ENCODE results near the gene CSKMT.
A peak's percentile ranks its signal among the peaks of the same experiment; 100 is the strongest.
"Not testable (repeated sequence)": the region's sequence is repeated elsewhere in the genome, so short reads cannot be mapped to it uniquely, and the experiment has no call there.

CSKMT gene

GRCh38 chr11:62680825-62681240 is 15.7 kb downstream of the CSKMT start:
- no peak overlapping the region for H3K4me3 ChIP-seq (ENCODE audit: low read length)
- H3K36me3 ChIP-seq (ENCODE audit: insufficient read depth, low read length): peaks cover 18% of the 10 kb centered on the region
- peak overlapping the region; percentile 49 for H2AFZ ChIP-seq (ENCODE audit: low read depth, low read length)
- peaks cover 22% of the 10 kb centered on the region for H3K4me1 ChIP-seq (ENCODE audit: insufficient read depth, low read length)
- H3K27me3 ChIP-seq (ENCODE audit: insufficient read depth, low read length): no peaks in the 10 kb centered on the region
- no peaks in the 10 kb centered on the region for H3K9me3 ChIP-seq (ENCODE audit: low read length)

- H3K4me1 ChIP-seq (ENCODE audit: insufficient read depth, low read length): peaks cover 12% of the 10 kb centered on the region
- H3K9me3 ChIP-seq (ENCODE audit: low read length): no peaks in the 10 kb centered on the region
- no peak overlapping the region for H2AFZ ChIP-seq (ENCODE audit: low read depth, low read length)
- H3K36me3 ChIP-seq (ENCODE audit: insufficient read depth, low read length): peaks cover 5% of the 10 kb centered on the region
- no peaks in the 10 kb centered on the region for H3K27me3 ChIP-seq (ENCODE audit: insufficient read depth, low read length)
- no peak overlapping the region for H3K4me3 ChIP-seq (ENCODE audit: low read length)
These were observed 17.4 kb downstream of the CSKMT start for GRCh38 chr11:62682518-62682917.

GRCh38 chr11:62687508-62688396 is 22.6 kb downstream of the CSKMT start:
- peaks cover 28% of the 10 kb centered on the region for H3K36me3 ChIP-seq (ENCODE audit: insufficient read depth, low read length)
- H3K4me3 ChIP-seq (ENCODE audit: low read length): no peak overlapping the region
- no peaks in the 10 kb centered on the region for H3K9me3 ChIP-seq (ENCODE audit: low read length)
- no peaks in the 10 kb centered on the region for H3K27me3 ChIP-seq (ENCODE audit: insufficient read depth, low read length)
- no peaks in the 10 kb centered on the region for H3K4me1 ChIP-seq (ENCODE audit: insufficient read depth, low read length)
- no peak overlapping the region for H2AFZ ChIP-seq (ENCODE audit: low read depth, low read length)

GRCh38 chr11:62688491-62688890 is 23.4 kb downstream of the CSKMT start:
- H3K4me1 ChIP-seq (ENCODE audit: insufficient read depth, low read length): no peaks in the 10 kb centered on the region
- no peaks in the 10 kb centered on the region for H3K9me3 ChIP-seq (ENCODE audit: low read length)
- no peaks in the 10 kb centered on the region for H3K27me3 ChIP-seq (ENCODE audit: insufficient read depth, low read length)
- peaks cover 36% of the 10 kb centered on the region for H3K36me3 ChIP-seq (ENCODE audit: insufficient read depth, low read length)
- H3K4me3 ChIP-seq (ENCODE audit: low read length): no peak overlapping the region
- no peak overlapping the region for H2AFZ ChIP-seq (ENCODE audit: low read depth, low read length)

GRCh38 chr11:62689421-62690183 is 24.5 kb downstream of the CSKMT start, which contains the start of gene LRRN4CL:
Gene LRRN4CL (minus strand): TSS chr11:62689530. CDS start chr11:62688508, 1,022 bp downstream.
- H3K4me1 ChIP-seq (ENCODE audit: insufficient read depth, low read length): no peaks in the 10 kb centered on the region
- H3K36me3 ChIP-seq (ENCODE audit: insufficient read depth, low read length): peaks cover 43% of the 10 kb centered on the region
- no peak within 1 kb of the TSS for H3K4me3 ChIP-seq (ENCODE audit: low read length)
- no peaks in the 10 kb centered on the region for H3K9me3 ChIP-seq (ENCODE audit: low read length)
- no peak within 1 kb of the TSS for H2AFZ ChIP-seq (ENCODE audit: low read depth, low read length)
- no peaks in the 10 kb centered on the region for H3K27me3 ChIP-seq (ENCODE audit: insufficient read depth, low read length)

GRCh38 chr11:62693624-62694023 is 28.5 kb downstream of the CSKMT start:
- not testable (repeated sequence) for H3K4me3 ChIP-seq (ENCODE audit: low read length); H3K4me1 ChIP-seq (ENCODE audit: insufficient read depth, low read length); H3K9me3 ChIP-seq (ENCODE audit: low read length); H2AFZ ChIP-seq (ENCODE audit: low read depth, low read length); H3K27me3 ChIP-seq (ENCODE audit: insufficient read depth, low read length)
- peaks cover 57% of the 10 kb centered on the region for H3K36me3 ChIP-seq (ENCODE audit: insufficient read depth, low read length)

GRCh38 chr11:62694455-62695167 is 29.5 kb downstream of the CSKMT start:
- Histone ChIP-seq H3K27me3 (ENCODE audit: insufficient read depth, low read length) (no peaks in the 10 kb centered on the region), H3K36me3 (ENCODE audit: insufficient read depth, low read length) (peaks cover 58% of the 10 kb centered on the region), H3K9me3 (ENCODE audit: low read length) (no peaks in the 10 kb centered on the region)

GRCh38 chr11:62702246-62702645 is 37.1 kb downstream of the CSKMT start:
- peaks cover 17% of the 10 kb centered on the region for H3K4me1 ChIP-seq (ENCODE audit: insufficient read depth, low read length)
- no peaks in the 10 kb centered on the region for H3K9me3 ChIP-seq (ENCODE audit: low read length)
- no peak overlapping the region for H2AFZ ChIP-seq (ENCODE audit: low read depth, low read length)
- H3K27me3 ChIP-seq (ENCODE audit: insufficient read depth, low read length): no peaks in the 10 kb centered on the region
- H3K4me3 ChIP-seq (ENCODE audit: low read length): no peak overlapping the region
- peaks cover 41% of the 10 kb centered on the region for H3K36me3 ChIP-seq (ENCODE audit: insufficient read depth, low read length)

More at GRCh38 chr11:62694455-62695167, 29.5 kb downstream of the CSKMT start:
- no peak overlapping the region for H3K4me3 ChIP-seq (ENCODE audit: low read length)
- no peaks in the 10 kb centered on the region for H3K4me1 ChIP-seq (ENCODE audit: insufficient read depth, low read length)
- no peak overlapping the region for H2AFZ ChIP-seq (ENCODE audit: low read depth, low read length)

- peaks cover 28% of the 10 kb centered on the region for H3K4me1 ChIP-seq (ENCODE audit: insufficient read depth, low read length)
- not testable (repeated sequence) for H2AFZ ChIP-seq (ENCODE audit: low read depth, low read length); H3K4me3 ChIP-seq (ENCODE audit: low read length); H3K9me3 ChIP-seq (ENCODE audit: low read length); H3K27me3 ChIP-seq (ENCODE audit: insufficient read depth, low read length)
- peaks cover 39% of the 10 kb centered on the region for H3K36me3 ChIP-seq (ENCODE audit: insufficient read depth, low read length)
These were observed 38.8 kb downstream of the CSKMT start for GRCh38 chr11:62703921-62704320.

GRCh38 chr11:62705413-62705812 is 40.3 kb downstream of the CSKMT start:
- Histone ChIP-seq H3K9me3 (ENCODE audit: low read length) (no peaks in the 10 kb centered on the region), H3K36me3 (ENCODE audit: insufficient read depth, low read length) (peaks cover 37% of the 10 kb centered on the region), H2AFZ (ENCODE audit: low read depth, low read length) (no peak overlapping the region), H3K27me3 (ENCODE audit: insufficient read depth, low read length) (no peaks in the 10 kb centered on the region), H3K4me1 (ENCODE audit: insufficient read depth, low read length) (peaks cover 38% of the 10 kb centered on the region), H3K4me3 (ENCODE audit: low read length) (peak overlapping the region; percentile 74)

GRCh38 chr11:62705880-62706849 is 41.1 kb downstream of the CSKMT start:
- Histone ChIP-seq H3K4me3 (ENCODE audit: low read length) (peak overlapping the region; percentile 74), H2AFZ (ENCODE audit: low read depth, low read length) (no peak overlapping the region), H3K27me3 (ENCODE audit: insufficient read depth, low read length) (no peaks in the 10 kb centered on the region), H3K4me1 (ENCODE audit: insufficient read depth, low read length) (peaks cover 38% of the 10 kb centered on the region), H3K36me3 (ENCODE audit: insufficient read depth, low read length) (peaks cover 36% of the 10 kb centered on the region), H3K9me3 (ENCODE audit: low read length) (no peaks in the 10 kb centered on the region)

- Histone ChIP-seq H3K27me3 (ENCODE audit: insufficient read depth, low read length) (no peaks in the 10 kb centered on the region), H3K4me1 (ENCODE audit: insufficient read depth, low read length) (peaks cover 38% of the 10 kb centered on the region), H2AFZ (ENCODE audit: low read depth, low read length) (no peak overlapping the region), H3K36me3 (ENCODE audit: insufficient read depth, low read length) (peaks cover 35% of the 10 kb centered on the region), H3K9me3 (ENCODE audit: low read length) (no peaks in the 10 kb centered on the region), H3K4me3 (ENCODE audit: low read length) (peak overlapping the region; percentile 74)
These were observed 41.7 kb downstream of the CSKMT start for GRCh38 chr11:62706850-62707247.

Measured in neuron (in vitro differentiated cells).